Parathyroid adenoma (tissue), 2 donors: ENCODE data around the gene EXOC4.

ENCODE experiments used
- H2AFZ ChIP-seq: fragments of 300-600 bp; sonication (generic); one replicate; pipeline ENCODE4 v1.7.0; 2017; ENCODE audit warnings: antibody characterized with exemption, mild to moderate bottlenecking
- H3K27ac ChIP-seq: fragments of 300-600 bp; sonication (generic); one replicate; pipeline ENCODE4 v1.7.0; 2017
- H3K27me3 ChIP-seq: fragments of 300-600 bp; sonication (generic); one replicate; pipeline ENCODE4 v1.7.0; 2017; ENCODE audit warnings: low read length; ENCODE audit not compliant: control insufficient read depth, insufficient read depth
- H3K36me3 ChIP-seq: fragments of 300-600 bp; sonication (generic); one replicate; pipeline ENCODE4 v1.7.0; 2017; ENCODE audit warnings: low read length; ENCODE audit not compliant: control insufficient read depth, insufficient read depth
- H3K4me1 ChIP-seq: fragments of 300-600 bp; sonication (generic); one replicate; pipeline ENCODE4 v1.7.0; 2017; ENCODE audit warnings: control low read depth
- H3K4me2 ChIP-seq: fragments of 300-600 bp; sonication (generic); one replicate; pipeline ENCODE4 v1.7.0; 2017; ENCODE audit warnings: low read length
- H3K4me3 ChIP-seq: fragments of 300-600 bp; sonication (generic); one replicate; pipeline ENCODE4 v1.7.0; 2017; ENCODE audit warnings: low read depth, low read length
- H3K79me2 ChIP-seq: fragments of 300-600 bp; sonication (generic); one replicate; pipeline ENCODE4 v1.7.0; 2017; ENCODE audit warnings: control low read depth
- H3K9ac ChIP-seq: fragments of 300-600 bp; sonication (generic); one replicate; pipeline ENCODE4 v1.7.0; 2017; ENCODE audit warnings: mild to moderate bottlenecking
- H3K9me3 ChIP-seq: fragments of 300-600 bp; sonication (generic); one replicate; pipeline ENCODE4 v1.7.0; 2017; ENCODE audit warnings: low read length; ENCODE audit not compliant: control insufficient read depth
- CTCF ChIP-seq: fragments of 300-600 bp; sonication (generic); IDR thresholded peaks from one replicate; pipeline ENCODE4 v1.7.0; 2017; ENCODE audit warnings: antibody characterized with exemption, mild to moderate bottlenecking
- donor health status: primary hyperparathyroidism.

Gene EXOC4

GRCh38 chr7:134089446-134089845 lies 836.6 kb downstream of the EXOC4 start:
- Histone ChIP-seq H3K36me3 (no peaks in the 10 kb centered on the region), H3K27ac (no peak overlapping the region), H3K27me3 (no peaks in the 10 kb centered on the region), H3K4me2 (no peak overlapping the region), H3K4me1 (no peaks in the 10 kb centered on the region), H2AFZ (no peak overlapping the region), H3K9me3 (no peaks in the 10 kb centered on the region), H3K79me2 (no peaks in the 10 kb centered on the region), H3K9ac (no peak overlapping the region), H3K4me3 (no peak overlapping the region)
- TF ChIP-seq CTCF = no peak

- Histone ChIP-seq H3K9ac (no peak overlapping the region), H3K4me1 (no peaks in the 10 kb centered on the region), H3K79me2 (no peaks in the 10 kb centered on the region), H3K4me2 (no peak overlapping the region), H3K27ac (no peak overlapping the region), H3K36me3 (no peaks in the 10 kb centered on the region), H2AFZ (no peak overlapping the region), H3K9me3 (no peaks in the 10 kb centered on the region), H3K27me3 (no peaks in the 10 kb centered on the region), H3K4me3 (no peak overlapping the region)
- TF ChIP-seq CTCF = no peak
Measured at GRCh38 chr7:134098072-134098471, 845.2 kb downstream of the EXOC4 start.

- Histone ChIP-seq H3K27me3 (no peaks in the 10 kb centered on the region), H2AFZ (no peak overlapping the region), H3K36me3 (no peaks in the 10 kb centered on the region), H3K9ac (no peak overlapping the region), H3K4me2 (no peak overlapping the region), H3K79me2 (no peaks in the 10 kb centered on the region), H3K27ac (no peak overlapping the region), H3K9me3 (no peaks in the 10 kb centered on the region), H3K4me3 (no peak overlapping the region), H3K4me1 (no peaks in the 10 kb centered on the region)
- TF ChIP-seq CTCF = no peak
Measured at GRCh38 chr7:134101716-134102115, 848.8 kb downstream of the EXOC4 start.

- Histone ChIP-seq H2AFZ (no peak overlapping the region), H3K9me3 (no peaks in the 10 kb centered on the region), H3K9ac (no peak overlapping the region), H3K27ac (no peak overlapping the region), H3K4me2 (no peak overlapping the region), H3K27me3 (no peaks in the 10 kb centered on the region), H3K4me1 (no peaks in the 10 kb centered on the region), H3K4me3 (no peak overlapping the region), H3K36me3 (no peaks in the 10 kb centered on the region), H3K79me2 (no peaks in the 10 kb centered on the region)
- TF ChIP-seq CTCF = no peak
Measured at GRCh38 chr7:134104166-134104565, 851.3 kb downstream of the EXOC4 start.

GRCh38 chr7:134105841-134106240 lies 853.0 kb downstream of the EXOC4 start:
- Histone ChIP-seq H3K79me2 (no peaks in the 10 kb centered on the region), H3K4me1 (no peaks in the 10 kb centered on the region), H2AFZ (no peak overlapping the region), H3K27me3 (no peaks in the 10 kb centered on the region), H3K9ac (no peak overlapping the region), H3K36me3 (no peaks in the 10 kb centered on the region), H3K9me3 (no peaks in the 10 kb centered on the region), H3K27ac (no peak overlapping the region), H3K4me3 (no peak overlapping the region), H3K4me2 (no peak overlapping the region)
- TF ChIP-seq CTCF = no peak
